C4-2B (cell line): Measurements from ENCODE around the gene WHRN.

Experiments used
- ZFX ChIP-seq: fragments of 450-650 bp; IDR thresholded peaks from 2 replicates; pipeline ENCODE4 v1.6.1; 2017
- TF ChIP-seq, protein P1 (sequence below): fragments of 450-650 bp; conservative IDR thresholded peaks from 2 replicates; pipeline ENCODE4 v1.5.1; 2017; ENCODE audit warnings: mild to moderate bottlenecking

DNA sequence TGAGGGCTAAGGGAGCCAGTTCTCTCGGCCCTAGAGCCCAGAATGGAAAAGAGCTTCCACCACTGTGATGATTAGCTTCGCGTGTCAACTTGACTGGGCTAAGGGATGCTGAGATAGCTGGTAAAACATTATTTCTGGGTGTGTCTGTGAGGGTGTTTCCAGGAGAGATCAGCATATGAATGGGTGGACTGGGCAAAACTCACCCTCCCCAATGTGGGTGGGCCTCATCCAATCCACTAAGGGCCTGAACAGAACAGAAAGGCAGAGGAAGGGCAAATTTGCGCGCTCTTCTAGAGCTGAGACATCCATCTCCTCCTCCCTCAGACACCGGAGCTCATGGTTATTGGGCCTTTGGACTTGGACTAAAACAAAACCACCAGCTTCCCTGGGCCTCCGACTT lies 96.6 kb downstream of the WHRN start:
- TF ChIP-seq, protein P1, sequence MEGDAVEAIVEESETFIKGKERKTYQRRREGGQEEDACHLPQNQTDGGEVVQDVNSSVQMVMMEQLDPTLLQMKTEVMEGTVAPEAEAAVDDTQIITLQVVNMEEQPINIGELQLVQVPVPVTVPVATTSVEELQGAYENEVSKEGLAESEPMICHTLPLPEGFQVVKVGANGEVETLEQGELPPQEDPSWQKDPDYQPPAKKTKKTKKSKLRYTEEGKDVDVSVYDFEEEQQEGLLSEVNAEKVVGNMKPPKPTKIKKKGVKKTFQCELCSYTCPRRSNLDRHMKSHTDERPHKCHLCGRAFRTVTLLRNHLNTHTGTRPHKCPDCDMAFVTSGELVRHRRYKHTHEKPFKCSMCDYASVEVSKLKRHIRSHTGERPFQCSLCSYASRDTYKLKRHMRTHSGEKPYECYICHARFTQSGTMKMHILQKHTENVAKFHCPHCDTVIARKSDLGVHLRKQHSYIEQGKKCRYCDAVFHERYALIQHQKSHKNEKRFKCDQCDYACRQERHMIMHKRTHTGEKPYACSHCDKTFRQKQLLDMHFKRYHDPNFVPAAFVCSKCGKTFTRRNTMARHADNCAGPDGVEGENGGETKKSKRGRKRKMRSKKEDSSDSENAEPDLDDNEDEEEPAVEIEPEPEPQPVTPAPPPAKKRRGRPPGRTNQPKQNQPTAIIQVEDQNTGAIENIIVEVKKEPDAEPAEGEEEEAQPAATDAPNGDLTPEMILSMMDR = no peak
- no peak for TF ChIP-seq ZFX
